Astrocyte (in vitro differentiated cells and primary cell): ENCODE results near the gene DEFB125.

ENCODE experiments used
- EZH2 ChIP-seq: IDR thresholded peaks from 2 replicates; pipeline ENCODE4 v1.6.1; 2012; ENCODE audit warnings: mild to moderate bottlenecking, low read length, inconsistent platforms; ENCODE audit not compliant: insufficient read depth
- TF ChIP-seq, protein P1 (sequence below): IDR thresholded peaks from 2 replicates; pipeline ENCODE4 v1.5.1; 2011; ENCODE audit warnings: low read depth, mild to moderate bottlenecking, inconsistent platforms, low read length, moderate library complexity; ENCODE audit not compliant: insufficient read depth

DNA sequence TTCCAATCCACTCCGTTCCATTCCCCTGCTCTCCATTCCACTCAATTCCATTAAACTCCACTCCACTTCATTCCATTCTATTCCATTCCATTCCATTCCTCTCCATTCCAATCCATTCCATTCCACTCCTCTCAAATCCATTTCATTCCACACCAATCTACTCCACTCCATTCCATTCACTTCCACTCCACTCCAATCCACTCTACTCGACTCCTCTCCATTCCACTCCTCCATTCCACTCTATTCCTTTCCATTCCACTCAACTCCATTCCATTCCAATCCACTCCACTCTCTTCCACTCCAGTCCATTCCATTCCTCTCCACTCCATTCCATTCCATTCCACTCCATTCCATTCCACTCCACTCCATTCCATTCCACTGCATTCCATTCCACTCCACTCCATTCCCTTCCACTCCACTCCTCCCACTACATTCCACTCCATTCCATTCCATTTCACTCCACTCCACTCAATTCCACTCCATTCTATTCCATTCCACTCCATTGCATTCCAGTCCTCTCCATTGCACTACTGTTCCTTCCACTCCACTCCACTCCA, 22.6 kb upstream of the DEFB125 start:
- TF ChIP-seq, protein P1, sequence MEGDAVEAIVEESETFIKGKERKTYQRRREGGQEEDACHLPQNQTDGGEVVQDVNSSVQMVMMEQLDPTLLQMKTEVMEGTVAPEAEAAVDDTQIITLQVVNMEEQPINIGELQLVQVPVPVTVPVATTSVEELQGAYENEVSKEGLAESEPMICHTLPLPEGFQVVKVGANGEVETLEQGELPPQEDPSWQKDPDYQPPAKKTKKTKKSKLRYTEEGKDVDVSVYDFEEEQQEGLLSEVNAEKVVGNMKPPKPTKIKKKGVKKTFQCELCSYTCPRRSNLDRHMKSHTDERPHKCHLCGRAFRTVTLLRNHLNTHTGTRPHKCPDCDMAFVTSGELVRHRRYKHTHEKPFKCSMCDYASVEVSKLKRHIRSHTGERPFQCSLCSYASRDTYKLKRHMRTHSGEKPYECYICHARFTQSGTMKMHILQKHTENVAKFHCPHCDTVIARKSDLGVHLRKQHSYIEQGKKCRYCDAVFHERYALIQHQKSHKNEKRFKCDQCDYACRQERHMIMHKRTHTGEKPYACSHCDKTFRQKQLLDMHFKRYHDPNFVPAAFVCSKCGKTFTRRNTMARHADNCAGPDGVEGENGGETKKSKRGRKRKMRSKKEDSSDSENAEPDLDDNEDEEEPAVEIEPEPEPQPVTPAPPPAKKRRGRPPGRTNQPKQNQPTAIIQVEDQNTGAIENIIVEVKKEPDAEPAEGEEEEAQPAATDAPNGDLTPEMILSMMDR: no peak
- no peak for TF ChIP-seq EZH2
